Sigmoid colon (tissue), 3 donors: ENCODE results near the gene CDK6.

Experiments used
- POLR2A ChIP-seq, 2 donors: fragments of 450-650 bp; IDR thresholded peaks; one replicate each; pipeline ENCODE4 v1.6.1; 2016; ENCODE audit warnings: antibody characterized with exemption in 2 of 2, mild to moderate bottlenecking in 2 of 2, moderate library complexity in 2 of 2
- TF ChIP-seq, protein P1 (sequence below), 4 experiments: fragments of 450-650 bp in 3 of 4; fragments of 200-600 bp in 1 of 4; IDR thresholded peaks; one replicate each; pipeline ENCODE4 v1.5.1; 2016 to 2019; ENCODE audit warnings: antibody characterized with exemption in 4 of 4, mild to moderate bottlenecking in 3 of 4, moderate library complexity in 2 of 4

DNA sequence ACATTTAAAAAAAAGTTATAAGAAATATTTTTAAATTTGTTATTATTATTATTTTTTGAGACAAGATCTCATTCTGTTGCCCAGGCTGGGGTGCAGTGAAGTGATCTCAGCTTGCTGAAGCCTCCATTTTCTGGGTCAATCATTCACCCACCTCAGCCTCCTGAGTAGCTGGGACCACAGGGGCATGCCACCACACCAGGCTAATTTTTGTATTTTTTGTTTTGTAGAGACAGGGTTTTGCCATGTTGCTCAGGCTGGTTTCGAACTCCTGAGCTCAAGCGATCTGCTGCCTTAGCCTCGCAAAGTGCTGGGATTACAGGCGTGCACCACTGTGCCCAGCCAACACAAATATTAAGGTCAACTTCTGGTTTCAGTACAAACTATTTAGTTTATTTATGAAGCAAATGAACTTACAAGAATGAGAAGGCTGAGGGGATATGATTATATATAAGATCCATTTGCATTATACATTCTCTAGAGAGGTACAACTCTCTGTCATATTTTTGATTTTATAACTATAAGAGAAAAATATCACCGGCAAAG, 200.3 kb downstream of the CDK6 start:
- TF ChIP-seq, protein P1, sequence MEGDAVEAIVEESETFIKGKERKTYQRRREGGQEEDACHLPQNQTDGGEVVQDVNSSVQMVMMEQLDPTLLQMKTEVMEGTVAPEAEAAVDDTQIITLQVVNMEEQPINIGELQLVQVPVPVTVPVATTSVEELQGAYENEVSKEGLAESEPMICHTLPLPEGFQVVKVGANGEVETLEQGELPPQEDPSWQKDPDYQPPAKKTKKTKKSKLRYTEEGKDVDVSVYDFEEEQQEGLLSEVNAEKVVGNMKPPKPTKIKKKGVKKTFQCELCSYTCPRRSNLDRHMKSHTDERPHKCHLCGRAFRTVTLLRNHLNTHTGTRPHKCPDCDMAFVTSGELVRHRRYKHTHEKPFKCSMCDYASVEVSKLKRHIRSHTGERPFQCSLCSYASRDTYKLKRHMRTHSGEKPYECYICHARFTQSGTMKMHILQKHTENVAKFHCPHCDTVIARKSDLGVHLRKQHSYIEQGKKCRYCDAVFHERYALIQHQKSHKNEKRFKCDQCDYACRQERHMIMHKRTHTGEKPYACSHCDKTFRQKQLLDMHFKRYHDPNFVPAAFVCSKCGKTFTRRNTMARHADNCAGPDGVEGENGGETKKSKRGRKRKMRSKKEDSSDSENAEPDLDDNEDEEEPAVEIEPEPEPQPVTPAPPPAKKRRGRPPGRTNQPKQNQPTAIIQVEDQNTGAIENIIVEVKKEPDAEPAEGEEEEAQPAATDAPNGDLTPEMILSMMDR (IDR thresholded peaks at IDR 0.05), result no peak
- no peak for TF ChIP-seq POLR2A (IDR thresholded peaks at IDR 0.05)
